ENCODE data around the gene AMOTL2.

AMOTL2 gene

GRCh38 chr3:134336587-134336986 is 37.7 kb downstream of the AMOTL2 start:
- DNase-seq (ENCODE audit: low read depth in 2 of 3, low spot score in 2 of 3), result no peak

- no peak for DNase-seq (ENCODE audit: low read depth in 2 of 3, low spot score in 2 of 3)
These were observed 39.4 kb downstream of the AMOTL2 start for GRCh38 chr3:134334901-134335280.

- no peak for DNase-seq (ENCODE audit: low read depth in 2 of 3, low spot score in 2 of 3)
These were observed 39.9 kb downstream of the AMOTL2 start for GRCh38 chr3:134334231-134334900.

GRCh38 chr3:134333522-134334181 is 40.6 kb downstream of the AMOTL2 start:
- DNase-seq (ENCODE audit: low read depth in 2 of 3, low spot score in 2 of 3), result no peak

- DNase-seq (ENCODE audit: low read depth in 2 of 3, low spot score in 2 of 3), result no peak
These were observed 41.9 kb downstream of the AMOTL2 start for GRCh38 chr3:134332344-134332743.

- DNase-seq (ENCODE audit: low read depth in 2 of 3, low spot score in 2 of 3), result no peak
These were observed 42.4 kb downstream of the AMOTL2 start for GRCh38 chr3:134331811-134332199.

GRCh38 chr3:134330883-134331810 is 43.1 kb downstream of the AMOTL2 start:
- no peak for DNase-seq (ENCODE audit: low read depth in 2 of 3, low spot score in 2 of 3)

- no peak for DNase-seq (ENCODE audit: low read depth in 2 of 3, low spot score in 2 of 3)
These were observed 45.4 kb downstream of the AMOTL2 start for GRCh38 chr3:134328846-134329245.

GRCh38 chr3:134328147-134328591 is 46.1 kb downstream of the AMOTL2 start:
- no peak for DNase-seq (ENCODE audit: low read depth in 2 of 3, low spot score in 2 of 3)

- DNase-seq (ENCODE audit: low read depth in 2 of 3, low spot score in 2 of 3), result no peak
These were observed 46.7 kb downstream of the AMOTL2 start for GRCh38 chr3:134327594-134327975.

- no peak for DNase-seq (ENCODE audit: low read depth in 2 of 3, low spot score in 2 of 3)
These were observed 47.3 kb downstream of the AMOTL2 start for GRCh38 chr3:134326760-134327593.

GRCh38 chr3:134326126-134326525 is 48.1 kb downstream of the AMOTL2 start:
- no peak for DNase-seq (ENCODE audit: low read depth in 2 of 3, low spot score in 2 of 3)

- no peak for DNase-seq (ENCODE audit: low read depth in 2 of 3, low spot score in 2 of 3)
These were observed 48.5 kb downstream of the AMOTL2 start for GRCh38 chr3:134325706-134326105.

GRCh38 chr3:134325061-134325705 is 49.1 kb downstream of the AMOTL2 start:
- DNase-seq (ENCODE audit: low read depth in 2 of 3, low spot score in 2 of 3), result no peak

GRCh38 chr3:134323966-134324962 is 50.0 kb downstream of the AMOTL2 start:
- DNase-seq (ENCODE audit: low read depth in 2 of 3, low spot score in 2 of 3), result no peak

GRCh38 chr3:134322286-134322685 is 52.0 kb downstream of the AMOTL2 start:
- no peak for DNase-seq (ENCODE audit: low read depth in 2 of 3, low spot score in 2 of 3)

- no peak for DNase-seq (ENCODE audit: low read depth in 2 of 3, low spot score in 2 of 3)
These were observed 53.5 kb downstream of the AMOTL2 start for GRCh38 chr3:134320749-134321148.

- DNase-seq (ENCODE audit: low read depth in 2 of 3, low spot score in 2 of 3), result no peak
These were observed 54.3 kb downstream of the AMOTL2 start for GRCh38 chr3:134319931-134320330.

- DNase-seq (ENCODE audit: low read depth in 2 of 3, low spot score in 2 of 3), result no peak
These were observed 56.1 kb downstream of the AMOTL2 start for GRCh38 chr3:134318166-134318565.
